HuH-7 (cell line): Measurements from ENCODE around the gene THEMIS2.
"Not testable (repeated sequence)": the region's sequence is repeated elsewhere in the genome, so short reads cannot be mapped to it uniquely, and the experiment has no call there.

Source experiments
- DNase-seq: peaks from one replicate; pipeline ENCODE4 v3.0.0; 2011; ENCODE audit warnings: low spot score

The THEMIS2 gene

GRCh38 chr1:27862671-27863537 lies 9.4 kb upstream of the THEMIS2 start:
- no peak for DNase-seq

DNA sequence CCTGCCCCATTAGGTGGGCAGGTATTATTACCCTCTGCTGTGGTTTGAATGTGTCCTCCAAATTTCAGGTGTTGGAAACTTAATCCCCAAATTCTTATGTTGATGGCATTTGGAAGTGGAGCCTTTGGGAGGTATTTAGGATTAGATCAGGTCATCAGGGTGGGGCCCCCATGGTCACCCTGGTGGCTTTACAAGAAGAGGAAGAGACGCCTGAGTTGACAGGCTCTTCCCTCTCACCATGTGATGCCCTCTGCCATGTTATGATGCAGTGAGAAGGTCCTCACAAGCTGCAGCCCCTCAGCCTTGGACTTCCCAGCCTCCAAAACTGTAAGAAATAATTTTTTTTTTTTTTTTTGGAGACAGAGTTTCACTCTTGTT lies 8.8 kb upstream of the THEMIS2 start:
- DNase-seq, result no peak

DNA sequence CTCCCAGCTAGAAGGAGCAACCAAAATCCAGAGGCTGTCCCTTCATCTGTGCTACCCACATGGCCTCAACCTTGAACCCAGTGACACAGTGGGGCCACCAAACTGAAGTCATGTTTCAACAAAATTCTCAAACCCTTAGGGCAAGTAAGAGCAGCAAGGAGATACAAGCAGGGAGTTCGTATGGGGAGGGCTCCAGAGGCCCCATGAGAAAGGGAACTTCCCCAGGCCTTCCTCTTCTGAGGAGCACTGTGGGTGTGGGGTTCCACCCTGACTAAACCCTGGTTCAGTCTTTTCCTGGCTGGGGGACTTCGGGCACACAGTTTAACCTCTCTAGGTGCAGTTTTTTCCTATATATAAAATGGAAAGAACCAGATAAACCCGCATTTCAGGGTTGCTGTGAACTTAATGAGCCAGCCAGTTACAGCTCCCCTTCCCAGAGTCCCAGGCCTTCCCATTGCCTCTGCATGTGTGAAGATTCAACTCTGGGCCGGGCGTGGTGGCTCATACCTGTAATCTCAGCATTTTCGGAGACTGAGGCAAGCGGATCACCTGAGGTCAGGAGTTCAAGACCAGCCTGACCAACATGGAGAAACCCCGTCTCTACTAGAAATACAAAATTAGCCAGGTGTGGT lies 8.0 kb upstream of the THEMIS2 start:
- DNase-seq, result no peak

DNA sequence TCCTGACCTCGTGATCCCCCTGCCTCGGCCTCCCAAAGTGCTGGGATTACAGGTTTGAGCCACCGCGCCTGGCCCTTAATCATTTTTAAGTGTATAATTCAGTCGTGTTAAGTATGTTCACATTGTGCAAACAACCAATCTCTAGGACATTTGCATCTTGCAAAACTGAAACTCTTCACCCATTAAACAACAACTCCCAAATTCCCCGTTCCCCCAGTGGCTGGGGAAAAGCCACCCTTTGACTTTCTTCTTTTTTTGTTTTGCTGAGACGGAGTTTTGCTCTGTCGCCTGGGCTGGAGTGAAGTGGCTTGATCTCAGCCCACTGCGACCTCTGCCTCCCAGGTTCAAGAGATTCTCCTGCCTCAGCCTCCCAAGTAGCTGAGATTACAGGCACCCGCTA lies 6.5 kb upstream of the THEMIS2 start:
- no peak for DNase-seq

DNA sequence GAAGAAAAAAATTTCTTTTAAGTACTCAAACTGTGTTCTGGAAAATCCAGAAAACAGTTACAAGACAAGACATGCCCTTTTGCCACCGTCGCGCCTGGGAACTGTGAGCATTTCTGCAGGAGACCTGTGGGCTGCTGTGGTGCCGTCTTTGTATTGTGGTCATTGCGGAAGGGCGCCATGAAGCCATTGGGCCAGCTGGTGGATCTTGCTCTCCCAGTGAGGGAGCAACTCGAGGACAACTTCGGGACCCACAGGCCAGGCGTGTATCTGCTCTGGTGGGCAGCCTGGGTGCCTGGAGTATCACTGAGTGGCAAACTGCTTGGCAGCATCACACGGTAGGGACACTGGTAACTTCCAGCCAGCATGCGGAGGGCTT lies 3.8 kb upstream of the THEMIS2 start:
- no peak for DNase-seq

DNA sequence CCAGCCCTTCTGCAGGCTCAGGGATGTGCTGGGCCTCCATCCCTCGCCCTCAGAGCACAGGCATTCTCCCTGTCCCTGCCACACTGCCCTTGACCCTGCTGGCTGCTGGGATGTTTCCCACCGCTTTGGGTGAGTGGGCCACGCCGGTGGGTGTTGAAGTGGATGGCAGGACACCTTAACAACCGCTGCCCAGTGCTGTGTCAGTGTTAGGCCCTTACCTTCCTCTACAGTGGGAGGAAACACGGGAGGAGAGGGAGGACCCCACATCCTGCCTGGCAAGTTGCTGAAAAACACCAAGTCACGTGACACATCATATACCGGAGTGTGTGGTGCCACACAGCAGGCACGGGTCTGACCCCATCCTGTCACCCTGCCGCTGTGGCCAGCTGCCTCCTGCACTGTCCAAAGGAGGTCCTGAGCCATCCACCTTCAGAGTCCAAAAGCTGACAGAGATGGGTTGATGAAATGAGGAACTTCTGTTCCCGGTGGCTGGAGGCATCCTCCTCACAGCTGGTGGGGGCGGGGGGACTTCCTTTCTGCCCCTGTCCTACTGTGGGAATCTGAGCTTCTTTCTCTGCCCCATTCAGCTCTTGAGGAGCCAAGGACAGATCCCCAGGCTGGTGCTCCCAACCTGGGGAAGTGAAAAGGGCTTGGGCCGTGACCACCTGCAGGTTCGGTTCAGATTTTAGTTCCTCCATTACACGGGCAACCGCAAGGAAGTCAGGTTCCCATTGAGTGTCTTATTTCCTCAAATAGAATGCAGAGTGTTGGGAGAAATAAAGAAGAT lies 3.2 kb upstream of the THEMIS2 start:
- no peak for DNase-seq

GRCh38 chr1:27869719-27870085 lies 2.6 kb upstream of the THEMIS2 start:
- DNase-seq, result no peak

GRCh38 chr1:27871076-27871475 lies 1.3 kb upstream of the THEMIS2 start:
- DNase-seq, result not testable (repeated sequence)

DNA sequence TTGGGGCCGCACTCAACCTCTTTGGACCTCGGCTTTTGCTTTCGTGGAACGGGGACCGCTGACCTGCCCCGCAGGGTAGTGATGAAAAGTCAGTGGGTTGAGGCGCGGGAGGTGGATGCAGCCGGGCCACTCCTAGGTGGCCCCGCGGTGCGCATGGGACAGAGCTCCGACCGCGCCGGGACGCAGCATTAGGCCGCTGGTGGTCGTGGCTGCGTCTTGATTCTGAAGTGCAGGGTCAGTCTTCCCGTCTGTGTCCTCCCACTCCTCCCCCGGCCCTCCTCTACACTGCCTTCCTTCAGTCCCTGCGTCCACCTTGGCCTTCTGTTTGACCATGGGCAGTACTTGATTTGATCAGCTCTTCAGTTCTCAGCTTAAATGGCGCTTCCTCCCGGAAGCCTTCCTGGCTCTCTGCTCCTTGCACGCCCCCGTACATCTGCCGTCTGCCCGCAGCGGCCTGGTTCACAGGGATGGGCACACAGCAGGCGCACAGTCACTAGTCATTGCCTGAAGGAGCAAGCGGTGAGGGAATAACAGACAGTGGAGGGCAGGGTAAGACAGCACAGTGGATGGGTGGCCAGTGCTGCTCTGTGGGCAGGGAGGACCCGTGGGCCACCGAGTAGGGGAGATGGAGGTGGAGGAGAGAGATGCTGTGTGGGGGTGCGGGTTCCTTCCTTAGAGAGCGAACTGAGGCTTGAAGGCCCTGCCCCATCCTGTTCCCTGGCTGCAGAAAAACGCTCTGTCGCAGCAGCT lies 633 bp downstream of the THEMIS2 start:
- DNase-seq, result peak; percentile 36

GRCh38 chr1:27873671-27874384 lies 1.5 kb downstream of the THEMIS2 start:
- no peak for DNase-seq

- DNase-seq, result no peak
Observed at GRCh38 chr1:27876341-27877114, 4.2 kb downstream of the THEMIS2 start.

GRCh38 chr1:27877115-27877416 lies 4.7 kb downstream of the THEMIS2 start:
- no peak for DNase-seq

GRCh38 chr1:27878039-27878438 lies 5.7 kb downstream of the THEMIS2 start:
- no peak for DNase-seq

DNA sequence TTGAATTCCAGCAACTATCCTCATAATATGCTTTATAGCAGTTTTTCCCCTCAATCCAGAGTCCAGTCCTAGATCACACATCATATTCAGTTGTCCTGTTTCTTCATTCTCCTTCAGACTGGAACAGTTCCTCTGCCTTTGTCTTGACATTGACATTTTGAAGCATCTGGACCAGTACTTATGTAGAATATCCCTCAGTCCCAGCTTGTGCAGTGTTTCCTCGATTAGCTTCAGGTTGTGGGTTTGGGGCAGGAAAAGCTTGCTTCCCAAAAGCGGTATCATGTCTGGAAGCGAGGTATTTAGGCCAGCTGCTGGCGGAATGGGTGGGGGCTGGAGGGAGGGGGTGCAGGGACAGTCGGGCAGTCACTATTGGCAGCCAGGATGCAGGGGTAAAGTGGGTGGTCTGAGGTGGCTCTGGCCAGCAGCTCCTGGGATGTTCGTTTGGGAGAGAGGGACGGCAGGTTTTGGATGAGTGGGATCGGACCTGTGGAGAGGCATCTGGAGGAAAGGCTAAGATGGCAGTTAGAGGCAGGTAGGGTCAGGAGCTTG lies 6.5 kb downstream of the THEMIS2 start:
- no peak for DNase-seq

DNA sequence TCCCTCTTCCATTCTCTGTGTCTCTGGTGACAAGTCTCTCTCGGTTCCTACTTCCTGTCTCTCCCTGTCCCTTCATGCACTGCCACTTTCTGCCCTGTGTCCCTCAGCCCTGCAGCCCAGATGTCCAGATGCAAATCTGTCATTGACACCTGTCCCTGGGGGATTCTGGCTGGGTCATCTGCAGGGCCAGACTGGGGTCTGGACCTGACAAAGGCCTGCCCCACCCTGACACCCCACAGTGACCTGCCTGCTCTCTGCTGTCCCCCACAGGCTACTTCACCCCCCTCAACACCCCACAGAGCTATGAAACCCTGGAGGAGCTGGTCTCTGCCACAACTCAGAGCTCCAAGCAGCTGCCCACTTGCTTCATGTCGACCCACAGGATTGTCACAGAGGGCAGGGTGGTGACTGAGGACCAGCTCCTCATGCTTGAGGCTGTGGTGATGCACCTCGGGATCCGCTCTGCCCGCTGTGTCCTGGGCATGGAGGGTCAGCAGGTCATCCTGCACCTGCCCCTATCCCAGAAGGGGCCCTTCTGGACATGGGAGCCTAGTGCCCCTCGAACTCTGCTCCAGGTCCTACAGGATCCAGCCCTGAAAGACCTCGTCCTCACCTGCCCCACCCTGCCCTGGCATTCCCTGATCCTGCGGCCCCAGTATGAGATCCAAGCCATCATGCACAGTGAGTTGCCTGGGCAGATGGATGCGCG lies 7.2 kb downstream of the THEMIS2 start:
- no peak for DNase-seq

GRCh38 chr1:27882543-27882903 lies 10.2 kb downstream of the THEMIS2 start:
- DNase-seq, result no peak

DNA sequence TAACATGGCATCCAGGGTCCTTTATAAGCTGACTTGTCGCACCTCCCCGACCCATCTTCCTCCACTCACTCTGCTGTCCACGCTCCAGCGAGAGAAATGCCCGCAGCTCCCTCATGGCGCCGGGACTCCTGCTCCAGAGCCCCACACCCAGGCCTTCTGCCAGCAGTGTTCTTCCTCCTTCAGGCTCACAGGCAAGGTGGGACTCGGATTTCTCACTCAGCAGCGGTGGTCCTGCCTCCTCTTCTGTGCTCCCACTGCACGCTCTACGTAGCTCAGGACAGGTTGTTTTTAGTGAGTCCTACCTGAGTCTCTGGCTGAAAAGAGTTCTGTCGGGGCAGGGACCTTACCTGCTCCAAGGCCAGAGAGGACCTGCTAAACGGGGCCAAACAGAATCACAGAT lies 11.2 kb downstream of the THEMIS2 start:
- no peak for DNase-seq

DNA sequence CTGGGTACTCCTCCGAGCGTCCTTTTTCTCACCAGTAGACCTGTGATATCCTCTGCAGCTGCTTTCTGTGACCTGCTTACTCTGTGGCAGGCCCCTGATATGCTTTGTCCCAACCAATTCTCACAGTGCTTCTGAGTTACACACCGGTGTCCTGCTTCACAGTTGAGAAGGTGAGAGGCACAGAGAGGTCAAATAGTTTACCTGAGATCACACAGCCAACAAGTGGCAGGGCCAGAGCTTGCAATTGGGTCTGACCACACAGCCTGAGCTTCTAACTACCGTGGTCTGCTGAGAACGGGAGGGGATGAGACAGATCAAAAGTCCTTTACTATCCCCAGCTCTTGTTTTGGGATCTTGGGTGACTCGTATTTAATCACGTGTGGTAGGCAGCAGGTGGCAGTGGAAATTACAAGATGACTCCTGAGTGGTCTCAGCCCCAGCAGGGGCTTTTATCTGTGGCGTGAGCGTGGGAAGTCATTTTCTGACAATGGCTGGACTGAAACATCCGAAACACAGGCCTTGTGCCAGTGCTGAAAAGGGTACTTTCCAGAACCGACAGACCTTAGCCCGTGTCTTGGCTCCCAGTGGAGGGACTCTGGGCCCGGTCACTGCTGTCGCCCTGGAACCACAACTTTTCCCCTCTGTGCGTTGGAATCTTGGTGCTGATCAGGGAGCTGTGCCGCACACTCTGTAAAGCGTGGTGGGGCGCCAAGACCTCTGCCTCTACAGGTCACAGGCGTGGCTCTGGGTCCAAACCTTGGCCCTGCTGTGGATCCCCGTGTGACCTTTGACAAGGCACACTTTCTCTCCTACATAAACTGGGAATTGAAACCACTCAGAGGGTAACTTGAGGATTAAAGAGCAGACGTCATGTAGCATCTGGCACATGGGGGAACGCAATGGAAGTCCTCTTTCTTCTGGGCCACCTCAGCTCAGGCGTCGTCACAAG lies 11.9 kb downstream of the THEMIS2 start:
- no peak for DNase-seq

GRCh38 chr1:27885114-27885528 lies 12.8 kb downstream of the THEMIS2 start:
- DNase-seq, result no peak
